HepG2 (cell line): Measurements from ENCODE around the gene KDM5B.

Source experiments
- ESRRA ChIP-seq: sonication (generic); formaldehyde crosslinking; IDR thresholded peaks from 2 replicates; pipeline ENCODE4 v1.5.1; 2020; ENCODE audit warnings: mild to moderate bottlenecking, low read depth, missing genetic modification reagents
- EZH2 ChIP-seq: conservative IDR thresholded peaks from 2 replicates; pipeline ENCODE4 v1.6.1; 2012; ENCODE audit warnings: mild to moderate bottlenecking, low read depth, low read length, moderate library complexity
- MLLT10 ChIP-seq: sonication (generic); formaldehyde crosslinking; IDR thresholded peaks from 2 replicates; pipeline ENCODE4 v1.4.0; 2020; ENCODE audit warnings: missing genetic modification reagents
- TF ChIP-seq, protein P1 (sequence below): sonication (generic); formaldehyde crosslinking; IDR thresholded peaks from 2 replicates; pipeline ENCODE4 v1.4.0; 2020; ENCODE audit warnings: missing genetic modification reagents, borderline replicate concordance
- TF ChIP-seq, protein P2 (sequence below): sonication (generic); formaldehyde crosslinking; IDR thresholded peaks from 2 replicates; pipeline ENCODE4 v1.4.0; 2020; ENCODE audit warnings: missing genetic modification reagents

GRCh38 chr1:202692959-202693555 lies 115.2 kb downstream of the KDM5B start:
- TF ChIP-seq ESRRA (CRISPR knock-in tag) (no peak), EZH2 (no peak), MLLT10 (CRISPR knock-in tag) (no peak)
- TF ChIP-seq, protein P1, sequence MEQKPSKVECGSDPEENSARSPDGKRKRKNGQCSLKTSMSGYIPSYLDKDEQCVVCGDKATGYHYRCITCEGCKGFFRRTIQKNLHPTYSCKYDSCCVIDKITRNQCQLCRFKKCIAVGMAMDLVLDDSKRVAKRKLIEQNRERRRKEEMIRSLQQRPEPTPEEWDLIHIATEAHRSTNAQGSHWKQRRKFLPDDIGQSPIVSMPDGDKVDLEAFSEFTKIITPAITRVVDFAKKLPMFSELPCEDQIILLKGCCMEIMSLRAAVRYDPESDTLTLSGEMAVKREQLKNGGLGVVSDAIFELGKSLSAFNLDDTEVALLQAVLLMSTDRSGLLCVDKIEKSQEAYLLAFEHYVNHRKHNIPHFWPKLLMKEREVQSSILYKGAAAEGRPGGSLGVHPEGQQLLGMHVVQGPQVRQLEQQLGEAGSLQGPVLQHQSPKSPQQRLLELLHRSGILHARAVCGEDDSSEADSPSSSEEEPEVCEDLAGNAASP (CRISPR knock-in tag), result peak; percentile 86; the same call in 1 of the 2 replicates
- TF ChIP-seq, protein P2, sequence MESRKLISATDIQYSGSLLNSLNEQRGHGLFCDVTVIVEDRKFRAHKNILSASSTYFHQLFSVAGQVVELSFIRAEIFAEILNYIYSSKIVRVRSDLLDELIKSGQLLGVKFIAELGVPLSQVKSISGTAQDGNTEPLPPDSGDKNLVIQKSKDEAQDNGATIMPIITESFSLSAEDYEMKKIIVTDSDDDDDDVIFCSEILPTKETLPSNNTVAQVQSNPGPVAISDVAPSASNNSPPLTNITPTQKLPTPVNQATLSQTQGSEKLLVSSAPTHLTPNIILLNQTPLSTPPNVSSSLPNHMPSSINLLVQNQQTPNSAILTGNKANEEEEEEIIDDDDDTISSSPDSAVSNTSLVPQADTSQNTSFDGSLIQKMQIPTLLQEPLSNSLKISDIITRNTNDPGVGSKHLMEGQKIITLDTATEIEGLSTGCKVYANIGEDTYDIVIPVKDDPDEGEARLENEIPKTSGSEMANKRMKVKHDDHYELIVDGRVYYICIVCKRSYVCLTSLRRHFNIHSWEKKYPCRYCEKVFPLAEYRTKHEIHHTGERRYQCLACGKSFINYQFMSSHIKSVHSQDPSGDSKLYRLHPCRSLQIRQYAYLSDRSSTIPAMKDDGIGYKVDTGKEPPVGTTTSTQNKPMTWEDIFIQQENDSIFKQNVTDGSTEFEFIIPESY (CRISPR knock-in tag), result no peak; the same call in 1 of the 2 replicates
